Sigmoid colon (tissue), 7 donors: ENCODE measurements around the gene SLC6A11. TPM values are rescaled to one million over a fixed set of nuclear protein-coding genes. Genes with fewer than 3 reads are reported as not detected.

Source experiments
- DNase-seq: peaks from one replicate; pipeline ENCODE4 v3.0.0-alpha.2; 2019
- H3K27ac ChIP-seq, 4 donors: fragments of 200-600 bp; sonication (generic); one replicate each; pipeline ENCODE4 v1.5.1; 2016 to 2019; ENCODE audit warnings: mild to moderate bottlenecking in 1 of 4
- H3K27me3 ChIP-seq, 3 donors: fragments of 200-600 bp; sonication (generic); one replicate each; pipeline ENCODE4 v1.5.1; 2019; ENCODE audit warnings: mild to moderate bottlenecking in 1 of 3
- H3K36me3 ChIP-seq, 4 donors: fragments of 200-600 bp; sonication (generic); one replicate each; pipeline ENCODE4 v1.5.1; 2016 to 2019
- H3K4me1 ChIP-seq, 4 donors: fragments of 200-600 bp; sonication (generic); one replicate each; pipeline ENCODE4 v1.5.1; 2017 to 2019
- H3K4me3 ChIP-seq, 4 donors: fragments of 200-600 bp; sonication (generic); one replicate each; pipeline ENCODE4 v1.5.1; 2017 to 2019; ENCODE audit warnings: mild to moderate bottlenecking in 2 of 4, moderate library complexity in 1 of 4
- H3K9me3 ChIP-seq, 4 donors: fragments of 200-600 bp in 3 of 4; sonication (generic) in 3 of 4; one replicate each; pipeline versions ENCODE4 v1.5.1 to v1.6.1; 2013 to 2019
- CTCF ChIP-seq, 4 experiments: fragments of 450-650 bp in 3 of 4; fragments of 200-600 bp in 1 of 4; IDR thresholded peaks; one replicate each; pipeline ENCODE4 v1.5.1; 2016 to 2019; ENCODE audit warnings: antibody characterized with exemption in 4 of 4, mild to moderate bottlenecking in 3 of 4, moderate library complexity in 2 of 4
- EP300 ChIP-seq, 4 donors: sonication (generic); formaldehyde crosslinking; IDR thresholded peaks; one replicate each; pipeline ENCODE4 v1.6.1; 2017; ENCODE audit warnings: antibody characterized with exemption in 4 of 4
- POLR2A ChIP-seq, 2 donors: fragments of 450-650 bp; IDR thresholded peaks; one replicate each; pipeline ENCODE4 v1.6.1; 2016; ENCODE audit warnings: antibody characterized with exemption in 2 of 2, mild to moderate bottlenecking in 2 of 2, moderate library complexity in 2 of 2
- POLR2AphosphoS5 ChIP-seq, 4 donors: sonication (generic); formaldehyde crosslinking; IDR thresholded peaks; one replicate each; pipeline ENCODE4 v1.6.1; 2017; ENCODE audit warnings: antibody characterized with exemption in 4 of 4
- WGBS, 2 donors: extraction: QIAGEN DNeasy Blood & Tissue Kit; methylation state at CpG; one replicate each; pipeline ENCODE4 v1.1.7; 2013; 5-methylcytosine and 5-hydroxymethylcytosine counted together
- intact Hi-C: fragments of 100-400 bp; cut with DNase I; formaldehyde crosslinking; loops from one replicate; pipeline ENCODE4 v1.15.1; 2023
- polyA plus RNA-seq, 3 donors: library from polyadenylated mRNA; stranded (reverse); fragments of 200-250 nt; gene quantifications; one replicate each; pipeline ENCODE4 v1.2.3, GENCODE V29; 2013
- total RNA-seq, 4 donors: library from RNA; depleted of rRNA; stranded (reverse); fragments of >200 nt; gene quantifications; one replicate each; pipeline ENCODE4 v1.1.0, GENCODE V29; 2016
- donor health status: healthy with polysubstance abuse.
- donor health status: Bipolar disorder and iron deficiency.
- donor health status: healthy.

Gene SLC6A11
- total and polyA plus RNA-seq, 7 donors: 0.03 to 0.14 TPM; not detected in 5

- TF ChIP-seq POLR2A (IDR thresholded peaks at IDR 0.05) (no peak), EP300 (IDR thresholded peaks at IDR 0.05) (no peak), POLR2AphosphoS5 (IDR thresholded peaks at IDR 0.05) (no peak), CTCF (IDR thresholded peaks at IDR 0.05) (no peak)
- intact Hi-C loops: no loop called here
- DNase-seq: no peak
- WGBS, 2 donors: 72 to 76% methylated on average over 10 of the region's 10 CpGs
- no peaks in the 10 kb centered on the region for H3K9me3 ChIP-seq
- H3K4me1 ChIP-seq: peaks cover 0 to 10% (median 9%) of the 10 kb centered on the region in 4 donors
- H3K27me3 ChIP-seq: peaks cover 11 to 44% (median 29%) of the 10 kb centered on the region in 3 donors
- H3K36me3 ChIP-seq: no peaks in the 10 kb centered on the region
- no peak overlapping the region for H3K27ac ChIP-seq
- H3K4me3 ChIP-seq: no peak overlapping the region
Observed at GRCh38 chr3:10816863-10817253, 830 bp downstream of the SLC6A11 start.

- Histone ChIP-seq H3K4me3 (no peak overlapping the region), H3K9me3 (no peaks in the 10 kb centered on the region), H3K4me1 (peaks cover 0 to 10% (median 9%) of the 10 kb centered on the region in 4 donors), H3K36me3 (no peaks in the 10 kb centered on the region), H3K27me3 (peaks cover 11 to 44% (median 29%) of the 10 kb centered on the region in 3 donors), H3K27ac (no peak overlapping the region)
- TF ChIP-seq POLR2AphosphoS5 (IDR thresholded peaks at IDR 0.05) (no peak), EP300 (IDR thresholded peaks at IDR 0.05) (no peak), CTCF (IDR thresholded peaks at IDR 0.05) (no peak), POLR2A (IDR thresholded peaks at IDR 0.05) (no peak)
- 63 to 64% methylated on average over 11 of the region's 11 CpGs for WGBS, 2 donors
- intact Hi-C loops: no loop called here
- no peak for DNase-seq
Observed at GRCh38 chr3:10817506-10817905, 1.5 kb downstream of the SLC6A11 start.

GRCh38 chr3:10822055-10822454 lies 6.0 kb downstream of the SLC6A11 start:
- WGBS, 2 donors: 79 to 81% methylated on average over 5 of the region's 5 CpGs
- intact Hi-C loops: no loop called here
- Histone ChIP-seq H3K27me3 (peaks cover 0 to 15% (median 6%) of the 10 kb centered on the region in 3 donors), H3K4me1 (no peaks in the 10 kb centered on the region), H3K4me3 (no peak overlapping the region), H3K27ac (no peak overlapping the region), H3K9me3 (no peaks in the 10 kb centered on the region), H3K36me3 (no peaks in the 10 kb centered on the region)
- TF ChIP-seq CTCF (IDR thresholded peaks at IDR 0.05) (no peak), POLR2A (IDR thresholded peaks at IDR 0.05) (no peak), EP300 (IDR thresholded peaks at IDR 0.05) (no peak), POLR2AphosphoS5 (IDR thresholded peaks at IDR 0.05) (no peak)
- DNase-seq: no peak

DNA sequence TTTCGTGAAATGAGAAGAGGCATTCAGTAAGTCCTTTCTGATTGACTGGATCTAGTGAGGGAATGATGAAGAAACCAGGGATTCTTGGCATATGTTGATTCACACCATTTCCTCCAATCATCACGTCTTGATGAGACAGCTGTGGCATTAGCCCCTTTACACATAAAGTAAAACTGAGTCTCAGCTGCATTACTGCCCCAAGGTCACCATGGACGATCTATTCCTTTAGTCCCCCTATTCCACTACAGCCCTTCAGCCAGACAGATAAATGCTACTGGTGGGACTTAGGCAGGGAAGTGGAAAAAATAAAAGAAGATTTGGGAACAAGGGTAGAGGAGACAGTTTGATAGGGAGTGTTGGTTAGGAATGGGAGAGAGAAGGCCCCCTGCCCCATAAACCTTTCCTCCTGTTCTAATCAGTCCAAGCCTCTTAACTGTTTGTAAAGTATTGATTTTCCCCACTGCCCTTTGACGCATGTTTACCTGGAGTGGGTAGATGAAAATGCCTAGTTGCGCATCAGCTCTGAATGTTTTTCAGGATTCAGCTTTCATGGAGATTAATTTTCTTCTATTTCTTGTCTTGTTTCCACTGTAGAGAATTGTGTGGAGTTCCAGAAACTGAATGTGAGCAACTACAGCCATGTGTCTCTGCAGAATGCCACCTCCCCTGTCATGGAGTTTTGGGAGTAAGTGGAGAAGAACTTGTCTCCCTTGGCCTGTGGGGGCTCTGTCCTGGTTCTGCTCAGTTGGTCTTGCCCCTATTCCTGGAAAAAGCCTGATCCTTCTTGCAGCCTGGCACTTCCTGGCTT lies 6.9 kb downstream of the SLC6A11 start:
- Histone ChIP-seq H3K27me3 (peaks cover 0 to 7% (median 0%) of the 10 kb centered on the region in 3 donors), H3K4me1 (no peaks in the 10 kb centered on the region), H3K4me3 (no peak overlapping the region), H3K36me3 (no peaks in the 10 kb centered on the region), H3K27ac (no peak overlapping the region), H3K9me3 (no peaks in the 10 kb centered on the region)
- intact Hi-C loops: no loop called here
- DNase-seq: no peak
- WGBS, 2 donors: 53 to 70% methylated on average over 5 of the region's 5 CpGs
- no peak for TF ChIP-seq POLR2AphosphoS5 (IDR thresholded peaks at IDR 0.05)
- no peak for TF ChIP-seq CTCF (IDR thresholded peaks at IDR 0.05)
- TF ChIP-seq POLR2A (IDR thresholded peaks at IDR 0.05): no peak

DNA sequence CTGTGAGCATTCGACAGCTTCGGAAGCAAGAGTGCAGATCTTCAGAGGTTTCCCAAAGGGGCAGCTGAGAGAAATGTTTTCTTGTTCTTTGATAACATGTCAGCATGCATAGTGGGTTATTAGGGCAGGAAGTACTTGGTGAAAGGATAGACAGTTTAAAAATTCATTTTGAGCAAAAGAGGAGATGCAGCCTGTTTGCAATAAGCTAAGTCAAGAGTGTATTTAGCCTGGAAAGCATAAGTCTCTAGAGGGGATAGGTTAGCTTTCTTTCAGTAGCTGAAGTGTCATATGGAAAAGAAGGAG lies 7.4 kb downstream of the SLC6A11 start:
- TF ChIP-seq POLR2A (IDR thresholded peaks at IDR 0.05) (no peak), CTCF (IDR thresholded peaks at IDR 0.05) (no peak), EP300 (IDR thresholded peaks at IDR 0.05) (no peak), POLR2AphosphoS5 (IDR thresholded peaks at IDR 0.05) (no peak)
- no peaks in the 10 kb centered on the region for H3K9me3 ChIP-seq
- H3K4me3 ChIP-seq: no peak overlapping the region
- no peak overlapping the region for H3K27ac ChIP-seq
- intact Hi-C loops: no loop called here
- DNase-seq: no peak
- peaks cover 0 to 4% (median 0%) of the 10 kb centered on the region in 3 donors for H3K27me3 ChIP-seq
- no peaks in the 10 kb centered on the region for H3K4me1 ChIP-seq
- WGBS, 2 donors: 89 to 94% methylated on average over 2 of the region's 2 CpGs
- H3K36me3 ChIP-seq: no peaks in the 10 kb centered on the region
